Vagina (tissue), 2 donors: Measurements from ENCODE around the gene HTRA3. TPM values are rescaled to one million over a fixed set of nuclear protein-coding genes. Genes with fewer than 3 reads are reported as not detected.

Experiments
- DNase-seq, 2 donors: peaks; one replicate each; pipeline ENCODE4 v3.0.0-alpha.2; 2017; ENCODE audit errors: extremely low spot score in 2 of 2
- H3K27ac ChIP-seq: fragments of 200-600 bp; sonication (generic); one replicate; pipeline ENCODE4 v1.5.1; 2019
- H3K27me3 ChIP-seq: fragments of 200-600 bp; sonication (generic); one replicate; pipeline ENCODE4 v1.5.1; 2019
- H3K36me3 ChIP-seq, 2 donors: fragments of 200-600 bp; sonication (generic); one replicate each; pipeline ENCODE4 v1.5.1; 2017 to 2019
- H3K4me1 ChIP-seq: fragments of 200-600 bp; sonication (generic); one replicate; pipeline ENCODE4 v1.5.1; 2019
- H3K4me3 ChIP-seq, 2 donors: fragments of 200-600 bp; sonication (generic); 1 replicate in 1 of 2; 2 replicates in 1 of 2; pipeline ENCODE4 v1.5.1; 2016 to 2019
- H3K9me3 ChIP-seq: fragments of 200-600 bp; sonication (generic); one replicate; pipeline ENCODE4 v1.5.1; 2019
- POLR2A ChIP-seq, 2 donors: fragments of 450-650 bp; IDR thresholded peaks; one replicate each; pipeline ENCODE4 v1.6.1; 2017; ENCODE audit warnings: antibody characterized with exemption in 2 of 2, mild to moderate bottlenecking in 2 of 2, moderate library complexity in 2 of 2
- POLR2AphosphoS5 ChIP-seq, 2 donors: sonication (generic); formaldehyde crosslinking; IDR thresholded peaks; one replicate each; pipeline ENCODE4 v1.9.0; 2017; ENCODE audit warnings: antibody characterized with exemption in 2 of 2, mild to moderate bottlenecking in 2 of 2, low read depth in 1 of 2; ENCODE audit not compliant: insufficient read depth in 1 of 2
- intact Hi-C: fragments of 100-400 bp; cut with DNase I; formaldehyde crosslinking; loops from one replicate; pipeline ENCODE4 v1.15.1; 2023
- total RNA-seq: library from RNA; depleted of rRNA; stranded (reverse); fragments of >200 nt; gene quantifications from one replicate; pipeline ENCODE4 v1.2.3, GENCODE V29; 2016
- TF ChIP-seq, protein P1 (sequence below), 3 experiments: fragments of 450-650 bp in 2 of 3; fragments of 200-600 bp in 1 of 3; sonication (generic) in 1 of 3; IDR thresholded peaks; one replicate each; pipeline ENCODE4 v1.5.1; 2017 to 2019; ENCODE audit warnings: antibody characterized with exemption in 3 of 3, mild to moderate bottlenecking in 2 of 3, moderate library complexity in 2 of 3

Gene HTRA3
- total RNA-seq, 1 donor from 2014 or later = 33.1 TPM

DNA sequence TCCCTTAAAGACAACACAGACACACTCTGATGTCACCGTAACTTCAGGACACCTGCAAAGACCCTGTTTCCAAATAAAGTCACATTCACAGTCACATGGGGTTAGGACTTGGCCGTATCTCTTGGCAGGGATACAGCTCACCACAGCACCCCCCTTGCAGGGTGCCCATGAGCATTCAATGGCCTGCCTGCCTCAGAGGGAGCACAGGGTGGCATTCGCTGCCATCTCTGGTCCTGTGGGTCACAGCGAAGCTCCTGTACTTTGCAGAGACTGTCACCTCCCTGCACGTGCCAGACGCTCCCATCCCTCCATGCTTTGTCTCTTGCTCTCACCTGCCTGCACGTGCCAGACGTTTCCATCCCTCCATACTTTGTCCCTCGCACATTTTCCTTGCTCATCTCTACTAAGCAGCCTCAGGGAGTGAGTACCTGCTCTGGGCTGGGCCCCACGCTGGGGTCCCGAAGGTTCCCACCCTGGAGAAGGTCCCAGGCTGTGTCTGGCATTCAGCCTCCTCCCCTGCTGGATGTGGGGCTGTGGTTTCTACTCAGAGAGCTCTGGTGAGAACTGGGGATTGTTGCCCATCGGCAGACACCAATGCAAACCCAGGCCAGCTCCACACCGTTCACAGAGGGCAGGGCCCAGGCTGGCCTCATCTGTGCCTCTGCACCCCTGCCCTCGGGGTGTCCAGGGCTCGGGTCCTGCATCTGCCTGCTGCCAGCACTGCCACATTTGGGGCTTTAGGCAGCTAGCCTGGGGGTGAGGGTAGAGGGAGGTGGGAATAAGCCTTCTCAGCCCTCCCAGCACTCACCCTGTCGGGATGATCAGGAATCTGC is 15.8 kb downstream of the HTRA3 start:
- Histone ChIP-seq H3K36me3 (peaks cover 0 to 7% of the 10 kb centered on the region in 2 donors), H3K4me3 (no peak overlapping the region), H3K4me1 (peaks cover 24% of the 10 kb centered on the region), H3K27ac (no peak overlapping the region), H3K27me3 (no peaks in the 10 kb centered on the region), H3K9me3 (no peaks in the 10 kb centered on the region)
- TF ChIP-seq, protein P1, sequence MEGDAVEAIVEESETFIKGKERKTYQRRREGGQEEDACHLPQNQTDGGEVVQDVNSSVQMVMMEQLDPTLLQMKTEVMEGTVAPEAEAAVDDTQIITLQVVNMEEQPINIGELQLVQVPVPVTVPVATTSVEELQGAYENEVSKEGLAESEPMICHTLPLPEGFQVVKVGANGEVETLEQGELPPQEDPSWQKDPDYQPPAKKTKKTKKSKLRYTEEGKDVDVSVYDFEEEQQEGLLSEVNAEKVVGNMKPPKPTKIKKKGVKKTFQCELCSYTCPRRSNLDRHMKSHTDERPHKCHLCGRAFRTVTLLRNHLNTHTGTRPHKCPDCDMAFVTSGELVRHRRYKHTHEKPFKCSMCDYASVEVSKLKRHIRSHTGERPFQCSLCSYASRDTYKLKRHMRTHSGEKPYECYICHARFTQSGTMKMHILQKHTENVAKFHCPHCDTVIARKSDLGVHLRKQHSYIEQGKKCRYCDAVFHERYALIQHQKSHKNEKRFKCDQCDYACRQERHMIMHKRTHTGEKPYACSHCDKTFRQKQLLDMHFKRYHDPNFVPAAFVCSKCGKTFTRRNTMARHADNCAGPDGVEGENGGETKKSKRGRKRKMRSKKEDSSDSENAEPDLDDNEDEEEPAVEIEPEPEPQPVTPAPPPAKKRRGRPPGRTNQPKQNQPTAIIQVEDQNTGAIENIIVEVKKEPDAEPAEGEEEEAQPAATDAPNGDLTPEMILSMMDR (IDR thresholded peaks at IDR 0.05) = no peak
- TF ChIP-seq POLR2AphosphoS5 (IDR thresholded peaks at IDR 0.05; ENCODE audit: insufficient read depth in 1 of 2, low read depth in 1 of 2) (no peak), POLR2A (IDR thresholded peaks at IDR 0.05) (no peak)
- DNase-seq = no peak
- intact Hi-C loops = no loop called here

DNA sequence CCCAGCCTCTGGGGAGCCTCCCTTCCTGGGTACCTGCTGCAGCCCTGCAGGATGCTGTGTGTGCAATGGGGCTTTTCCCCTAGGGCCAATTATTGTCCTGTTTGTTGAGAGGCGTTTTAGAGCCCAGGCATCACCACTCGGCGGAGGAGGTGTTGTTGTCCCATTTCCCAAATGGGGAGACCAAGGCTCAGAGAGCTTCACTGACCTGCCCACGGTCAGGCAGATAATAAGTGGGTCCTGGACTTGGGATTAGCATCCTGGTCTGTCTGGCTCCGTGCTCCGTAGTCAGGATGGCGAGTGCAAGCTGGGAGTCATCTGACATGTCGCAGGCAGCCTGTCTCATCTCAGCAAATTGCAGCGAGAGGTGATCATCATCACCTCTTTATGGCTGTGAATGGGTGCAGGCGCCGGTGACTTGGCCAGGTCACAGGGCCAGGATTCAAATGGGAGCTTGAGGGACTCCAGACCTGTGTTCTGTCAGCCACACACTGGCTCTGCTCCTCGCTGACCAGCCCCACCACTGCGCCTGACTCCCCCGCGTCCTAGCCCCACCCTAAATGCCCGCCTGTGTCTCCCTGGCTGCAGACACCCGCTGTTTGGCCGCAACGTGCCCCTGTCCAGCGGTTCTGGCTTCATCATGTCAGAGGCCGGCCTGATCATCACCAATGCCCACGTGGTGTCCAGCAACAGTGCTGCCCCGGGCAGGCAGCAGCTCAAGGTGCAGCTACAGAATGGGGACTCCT is 16.6 kb downstream of the HTRA3 start:
- H3K9me3 ChIP-seq = no peaks in the 10 kb centered on the region
- intact Hi-C loops = no loop called here
- TF ChIP-seq POLR2A (IDR thresholded peaks at IDR 0.05) = no peak
- TF ChIP-seq, protein P1 (IDR thresholded peaks at IDR 0.05) = no peak
- no peak for TF ChIP-seq POLR2AphosphoS5 (IDR thresholded peaks at IDR 0.05; ENCODE audit: insufficient read depth in 1 of 2, low read depth in 1 of 2)
- peaks cover 16% of the 10 kb centered on the region for H3K4me1 ChIP-seq
- DNase-seq = no peak
- H3K4me3 ChIP-seq = no peak overlapping the region
- H3K27me3 ChIP-seq = no peaks in the 10 kb centered on the region
- H3K27ac ChIP-seq = no peak overlapping the region
- H3K36me3 ChIP-seq = peaks cover 0 to 7% of the 10 kb centered on the region in 2 donors

DNA sequence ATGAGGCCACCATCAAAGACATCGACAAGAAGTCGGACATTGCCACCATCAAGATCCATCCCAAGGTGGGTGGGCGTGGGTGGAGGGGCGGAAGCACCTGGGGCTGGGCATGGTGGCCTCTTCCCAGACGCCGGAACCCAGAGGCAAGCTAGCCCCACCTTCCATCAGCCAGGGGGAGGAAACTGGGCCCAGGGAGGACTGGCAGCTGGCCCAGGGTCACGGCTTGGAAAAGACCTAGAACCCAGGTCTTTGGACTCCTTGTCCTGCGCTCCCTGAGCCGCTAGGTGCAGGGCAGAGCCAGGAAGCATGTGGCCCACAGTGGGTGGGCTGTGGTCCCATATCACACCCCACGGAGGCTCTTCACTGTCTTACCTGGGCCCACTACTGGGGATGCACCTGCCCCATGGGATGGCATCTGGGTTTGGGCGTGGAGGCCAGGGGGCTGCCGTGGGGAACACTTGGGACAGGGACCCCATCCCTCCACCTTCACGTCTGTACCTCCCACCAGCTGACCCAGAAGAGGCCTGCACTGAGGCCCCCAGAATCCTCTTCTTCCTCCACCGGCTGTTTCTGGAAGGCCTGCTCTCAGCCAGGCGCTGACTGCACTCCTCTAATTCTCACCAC is 17.3 kb downstream of the HTRA3 start:
- peaks cover 0 to 7% of the 10 kb centered on the region in 2 donors for H3K36me3 ChIP-seq
- H3K27me3 ChIP-seq = no peaks in the 10 kb centered on the region
- DNase-seq = no peak
- TF ChIP-seq, protein P1 (IDR thresholded peaks at IDR 0.05) = no peak
- no peaks in the 10 kb centered on the region for H3K9me3 ChIP-seq
- H3K27ac ChIP-seq = no peak overlapping the region
- no peak overlapping the region for H3K4me3 ChIP-seq
- H3K4me1 ChIP-seq = peaks cover 9% of the 10 kb centered on the region
- intact Hi-C loops = no loop called here

DNA sequence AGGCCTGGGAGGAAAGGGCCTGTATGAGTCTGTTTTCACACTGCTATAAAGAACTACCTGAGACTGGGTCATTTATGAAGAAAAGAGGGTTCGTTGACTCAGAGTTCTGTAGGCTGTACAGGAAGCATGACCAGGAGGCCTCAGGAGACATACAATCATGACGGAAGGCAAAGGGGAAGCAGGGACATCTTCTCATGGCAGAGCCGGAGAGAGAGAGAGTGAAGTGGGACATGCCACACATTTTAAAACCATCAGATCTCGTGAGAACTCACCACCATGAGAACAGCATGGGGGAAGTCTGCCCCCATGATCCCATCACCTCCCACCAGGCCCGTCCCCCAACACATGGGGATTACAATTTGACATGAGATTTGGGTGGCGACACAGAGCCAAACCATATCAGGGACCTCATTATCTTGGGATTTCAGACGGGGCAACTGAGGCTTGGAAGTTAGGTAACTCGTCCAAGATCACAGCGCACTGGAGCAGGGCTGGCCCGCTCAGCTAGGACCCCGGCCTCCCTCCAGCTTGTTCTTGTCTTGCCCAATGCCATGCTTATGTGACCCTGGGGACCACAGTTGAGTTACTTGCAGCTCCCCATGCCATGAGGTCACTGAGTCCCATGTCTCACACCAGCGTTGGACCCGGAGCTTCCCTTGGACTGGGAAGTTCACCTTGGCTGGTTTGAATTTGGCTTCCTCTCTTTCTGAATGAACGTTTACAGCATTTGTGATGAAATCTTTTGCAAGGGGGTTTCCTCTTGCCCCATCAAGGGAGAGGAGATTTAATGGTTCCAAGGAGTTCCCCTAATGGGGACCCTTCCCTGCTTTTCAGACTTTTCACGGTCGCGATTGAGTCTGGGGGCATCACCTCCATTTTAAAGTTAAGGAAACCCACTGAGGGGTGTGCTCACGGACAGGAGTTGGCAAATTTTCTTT is 18.1 kb downstream of the HTRA3 start:
- no peak for DNase-seq
- TF ChIP-seq POLR2AphosphoS5 (IDR thresholded peaks at IDR 0.05; ENCODE audit: insufficient read depth in 1 of 2, low read depth in 1 of 2) (no peak), POLR2A (IDR thresholded peaks at IDR 0.05) (no peak)
- TF ChIP-seq, protein P1 (IDR thresholded peaks at IDR 0.05) = no peak
- Histone ChIP-seq H3K27ac (no peak overlapping the region), H3K4me1 (peaks cover 2% of the 10 kb centered on the region), H3K27me3 (no peaks in the 10 kb centered on the region), H3K36me3 (peaks cover 0 to 7% of the 10 kb centered on the region in 2 donors), H3K4me3 (no peak overlapping the region), H3K9me3 (no peaks in the 10 kb centered on the region)
- intact Hi-C loops = no loop called here
